PFSK-1 (cell line): ENCODE measurements around the gene CFAP70.

Experiments
- POLR2AphosphoS5 ChIP-seq: IDR thresholded peaks from 2 replicates; pipeline ENCODE4 v1.6.1; 2012; ENCODE audit warnings: low read depth, mild to moderate bottlenecking, control low read depth, low read length, moderate library complexity
- SIN3A ChIP-seq: IDR thresholded peaks from 2 replicates; pipeline ENCODE4 v1.6.1; 2012; ENCODE audit warnings: mild to moderate bottlenecking, low read length, moderate library complexity, borderline replicate concordance; ENCODE audit not compliant: insufficient read depth
- TF ChIP-seq, protein P1 (sequence below), 2 experiments: IDR thresholded peaks; 2 replicates each; pipeline versions ENCODE4 v1.6.1 to v1.8.0; 2011 to 2012; ENCODE audit warnings: low read depth in 2 of 2, low read length in 2 of 2, control low read depth in 1 of 2, inconsistent platforms in 1 of 2, mild to moderate bottlenecking in 1 of 2, moderate library complexity in 1 of 2; ENCODE audit not compliant: insufficient read depth in 1 of 2

GRCh38 chr10:73293461-73293860 is 65.2 kb downstream of the CFAP70 start:
- TF ChIP-seq, protein P1, sequence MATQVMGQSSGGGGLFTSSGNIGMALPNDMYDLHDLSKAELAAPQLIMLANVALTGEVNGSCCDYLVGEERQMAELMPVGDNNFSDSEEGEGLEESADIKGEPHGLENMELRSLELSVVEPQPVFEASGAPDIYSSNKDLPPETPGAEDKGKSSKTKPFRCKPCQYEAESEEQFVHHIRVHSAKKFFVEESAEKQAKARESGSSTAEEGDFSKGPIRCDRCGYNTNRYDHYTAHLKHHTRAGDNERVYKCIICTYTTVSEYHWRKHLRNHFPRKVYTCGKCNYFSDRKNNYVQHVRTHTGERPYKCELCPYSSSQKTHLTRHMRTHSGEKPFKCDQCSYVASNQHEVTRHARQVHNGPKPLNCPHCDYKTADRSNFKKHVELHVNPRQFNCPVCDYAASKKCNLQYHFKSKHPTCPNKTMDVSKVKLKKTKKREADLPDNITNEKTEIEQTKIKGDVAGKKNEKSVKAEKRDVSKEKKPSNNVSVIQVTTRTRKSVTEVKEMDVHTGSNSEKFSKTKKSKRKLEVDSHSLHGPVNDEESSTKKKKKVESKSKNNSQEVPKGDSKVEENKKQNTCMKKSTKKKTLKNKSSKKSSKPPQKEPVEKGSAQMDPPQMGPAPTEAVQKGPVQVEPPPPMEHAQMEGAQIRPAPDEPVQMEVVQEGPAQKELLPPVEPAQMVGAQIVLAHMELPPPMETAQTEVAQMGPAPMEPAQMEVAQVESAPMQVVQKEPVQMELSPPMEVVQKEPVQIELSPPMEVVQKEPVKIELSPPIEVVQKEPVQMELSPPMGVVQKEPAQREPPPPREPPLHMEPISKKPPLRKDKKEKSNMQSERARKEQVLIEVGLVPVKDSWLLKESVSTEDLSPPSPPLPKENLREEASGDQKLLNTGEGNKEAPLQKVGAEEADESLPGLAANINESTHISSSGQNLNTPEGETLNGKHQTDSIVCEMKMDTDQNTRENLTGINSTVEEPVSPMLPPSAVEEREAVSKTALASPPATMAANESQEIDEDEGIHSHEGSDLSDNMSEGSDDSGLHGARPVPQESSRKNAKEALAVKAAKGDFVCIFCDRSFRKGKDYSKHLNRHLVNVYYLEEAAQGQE (IDR thresholded peaks at IDR 0.05; ENCODE audit: insufficient read depth in 1 of 2, low read depth in 2 of 2, low read length in 2 of 2), result no peak
- TF ChIP-seq POLR2AphosphoS5 (no peak), SIN3A (no peak)
